HG03378 (cell line): ENCODE results near the gene MTURN.

Source experiments
- ATAC-seq: cut with Tn5 transposase; IDR thresholded peaks from one replicate; pipeline ENCODE4 v1.9.1; 2021; ENCODE audit warnings: mild to moderate bottlenecking, moderate library complexity; ENCODE audit not compliant: unreplicated experiment

Gene MTURN

DNA sequence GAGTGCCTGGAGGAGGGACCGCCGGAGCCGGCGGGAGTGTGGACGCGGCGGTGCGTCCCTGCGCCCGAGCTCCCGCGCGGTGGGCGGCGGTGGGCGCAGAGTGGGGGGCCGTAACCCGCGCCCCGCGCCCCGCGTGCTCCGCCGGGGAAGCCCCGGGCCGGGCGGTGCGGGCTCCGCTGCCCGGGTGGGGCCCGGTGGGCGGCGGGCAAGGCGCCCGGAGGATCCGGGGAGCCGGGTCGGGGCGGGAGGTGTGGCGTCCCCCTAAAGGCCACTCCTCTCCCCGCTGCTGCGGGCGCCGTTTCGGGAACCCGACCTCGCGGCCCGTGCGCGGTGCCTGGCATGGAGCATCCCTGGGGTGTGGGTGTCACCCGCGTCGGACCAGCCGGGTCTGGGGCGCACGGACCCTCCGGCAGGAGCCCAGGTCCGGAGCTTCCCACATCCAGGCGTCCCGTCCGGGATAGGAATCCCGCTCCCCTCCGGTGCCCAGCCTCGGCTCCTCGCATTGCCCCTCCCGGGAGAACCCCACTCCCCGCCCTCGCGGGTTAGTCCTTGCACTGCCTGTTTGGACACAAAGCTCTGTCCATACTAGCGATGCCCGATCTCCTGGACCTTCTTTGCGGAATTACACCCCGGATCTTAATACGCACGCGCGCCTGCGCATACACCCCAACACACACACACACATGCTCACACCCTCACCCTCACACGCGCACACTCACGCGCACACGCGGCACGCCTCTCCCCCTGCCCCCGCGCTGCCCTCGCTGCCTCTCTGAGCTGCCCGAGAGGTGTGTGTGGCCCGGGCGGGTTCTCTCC is 723 bp downstream of the MTURN start:
- peak; percentile 41 for ATAC-seq

DNA sequence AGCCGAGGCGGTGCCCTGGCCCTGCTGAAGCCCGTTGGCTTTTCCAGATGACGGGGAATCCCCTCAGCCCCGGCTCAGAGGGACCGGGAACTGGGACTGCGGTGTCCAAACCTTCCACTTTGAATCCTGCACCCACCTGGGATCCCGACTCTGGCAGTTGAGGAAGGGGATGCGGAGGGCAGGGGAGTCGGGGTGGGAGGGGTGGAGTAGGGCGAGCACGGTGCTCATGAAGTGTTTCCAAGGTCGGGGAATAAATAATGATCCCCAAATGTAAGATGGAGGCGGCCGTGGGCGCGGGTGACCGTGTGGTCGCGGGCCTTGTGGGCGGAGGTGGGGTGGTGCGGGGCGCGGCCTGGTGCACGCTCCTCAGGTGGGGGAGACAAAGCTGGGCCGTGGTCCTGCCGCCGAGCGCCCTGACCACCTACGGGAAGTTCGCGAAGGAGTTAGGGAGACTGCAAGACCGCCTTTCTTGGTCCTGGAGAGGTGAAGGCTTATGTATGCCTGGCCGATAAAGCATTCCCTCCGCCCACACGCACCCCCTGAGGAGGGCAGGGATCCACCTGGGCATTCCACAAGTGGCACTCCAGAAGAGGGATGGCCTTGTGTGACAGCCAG is 1.4 kb downstream of the MTURN start:
- ATAC-seq: no peak

DNA sequence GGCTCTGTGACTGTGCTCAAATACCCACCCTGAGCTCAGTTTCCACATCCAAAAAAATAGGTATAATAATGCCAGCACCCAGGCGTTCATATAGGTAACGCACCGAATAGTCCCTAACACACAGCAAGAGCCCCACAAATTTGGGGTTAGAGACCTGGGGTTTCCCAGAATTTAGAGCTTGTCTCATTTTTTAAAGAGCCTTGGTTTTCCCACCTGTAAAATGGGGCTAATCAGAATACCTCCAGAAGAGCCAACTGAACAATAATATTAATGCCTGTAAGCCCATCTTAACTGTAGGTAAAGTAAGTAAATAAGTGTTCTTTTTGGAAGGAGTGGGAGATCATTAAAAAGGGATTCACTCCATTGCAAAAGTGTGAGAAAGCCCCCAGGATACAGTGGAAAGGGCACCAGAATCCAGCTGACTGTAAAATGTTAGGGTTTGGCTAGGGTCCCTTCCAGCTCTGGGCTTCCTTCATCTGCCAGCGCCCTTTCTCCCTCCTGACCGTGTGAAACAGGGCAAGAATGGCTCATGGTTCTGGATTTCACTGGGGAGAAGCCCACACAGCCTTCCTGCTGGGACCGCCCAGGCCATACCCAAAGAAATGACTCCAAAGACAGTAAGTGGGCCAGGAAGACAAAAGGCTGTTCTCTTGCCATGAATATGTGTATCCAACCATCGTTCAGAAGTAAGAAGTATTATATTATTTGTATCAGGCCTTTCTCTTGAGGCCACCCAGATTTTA is 2.1 kb downstream of the MTURN start:
- no peak for ATAC-seq

DNA sequence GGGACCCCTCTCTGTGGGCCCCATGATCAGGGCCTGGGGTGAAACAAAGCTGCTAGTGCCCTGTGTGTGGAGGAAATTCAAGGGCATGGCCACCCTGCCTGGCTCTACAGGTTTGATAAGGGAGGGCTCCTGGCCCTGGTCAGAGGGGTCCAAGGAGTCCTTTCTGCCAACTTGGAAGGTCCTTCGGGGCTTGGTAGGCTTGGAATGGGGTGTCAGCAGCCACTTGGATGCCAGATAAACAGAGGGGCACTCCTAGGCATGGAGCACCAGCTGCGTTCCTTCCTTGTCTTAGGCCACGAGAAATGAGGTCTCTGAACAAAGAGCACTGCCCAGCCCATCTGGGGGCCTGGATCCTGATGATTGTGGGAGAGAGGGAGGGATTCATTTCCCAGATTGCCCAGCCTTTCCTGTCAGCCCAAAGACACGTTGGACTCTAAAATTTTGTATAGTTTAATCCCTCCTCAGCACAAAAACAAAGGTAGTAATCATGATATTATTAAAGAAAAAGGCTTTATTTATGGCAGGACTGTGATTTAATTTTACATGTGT is 5.1 kb downstream of the MTURN start:
- ATAC-seq: no peak

DNA sequence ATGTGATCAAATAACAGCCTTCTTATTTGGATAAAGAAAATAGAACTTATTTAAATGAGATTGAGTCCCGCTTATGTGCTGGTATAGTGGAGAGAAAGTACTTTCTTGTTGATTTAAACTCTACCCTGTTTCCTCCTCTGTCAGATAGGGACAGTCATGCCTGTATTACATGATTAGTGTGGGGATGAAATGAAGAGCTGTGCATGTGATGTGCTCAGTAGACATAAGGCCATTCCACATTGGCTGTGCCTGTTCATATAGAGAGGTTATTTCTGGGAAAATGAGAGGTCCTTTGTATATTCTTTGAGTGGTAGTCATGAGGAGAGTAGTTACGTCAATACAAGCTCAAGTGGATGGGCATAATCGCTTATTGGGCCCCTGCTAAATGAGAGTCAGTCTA is 5.7 kb downstream of the MTURN start:
- no peak for ATAC-seq

DNA sequence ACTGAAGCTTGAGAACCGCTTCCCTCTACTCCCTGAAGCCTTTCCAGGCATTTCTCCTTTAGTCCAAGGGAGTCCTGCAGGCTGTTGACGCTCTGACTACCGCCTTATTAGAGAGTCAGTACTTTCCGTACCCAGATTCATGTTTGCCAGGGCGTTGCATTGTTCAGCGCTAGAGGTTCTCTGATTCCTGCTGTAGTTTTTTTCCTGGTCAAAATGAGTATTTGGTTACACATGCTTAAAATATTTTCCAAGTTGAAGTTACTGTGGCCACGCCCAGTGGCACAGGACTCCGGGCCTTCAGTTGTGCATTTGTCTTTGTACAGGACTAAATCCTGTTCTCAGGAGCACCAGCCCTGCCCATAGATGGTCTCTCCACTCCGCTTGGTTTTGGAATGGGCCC is 7.9 kb downstream of the MTURN start:
- no peak for ATAC-seq

DNA sequence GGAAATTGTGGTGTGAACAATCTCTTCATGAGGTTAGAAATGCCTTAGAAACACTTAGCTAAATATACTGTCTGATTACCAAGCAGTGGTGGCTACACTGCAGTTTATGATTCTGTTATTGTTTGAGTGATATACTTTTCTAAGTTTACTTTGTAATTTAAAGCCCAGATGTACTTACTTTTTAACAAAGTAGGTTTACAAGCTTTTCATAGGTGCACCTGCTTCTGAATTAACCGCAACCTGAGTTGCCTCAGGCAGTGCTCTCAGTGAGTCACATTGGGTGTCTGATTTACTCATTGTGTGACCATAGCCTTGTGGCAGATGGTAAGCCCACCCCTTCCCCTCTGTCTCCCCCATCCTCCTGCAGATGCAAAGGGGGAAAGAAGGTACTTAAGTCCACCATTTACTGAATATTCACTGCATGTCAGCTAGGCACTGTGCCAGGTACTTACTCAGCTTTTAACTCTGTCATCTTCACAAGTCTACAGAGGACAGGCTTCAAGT is 9.0 kb downstream of the MTURN start:
- no peak for ATAC-seq

DNA sequence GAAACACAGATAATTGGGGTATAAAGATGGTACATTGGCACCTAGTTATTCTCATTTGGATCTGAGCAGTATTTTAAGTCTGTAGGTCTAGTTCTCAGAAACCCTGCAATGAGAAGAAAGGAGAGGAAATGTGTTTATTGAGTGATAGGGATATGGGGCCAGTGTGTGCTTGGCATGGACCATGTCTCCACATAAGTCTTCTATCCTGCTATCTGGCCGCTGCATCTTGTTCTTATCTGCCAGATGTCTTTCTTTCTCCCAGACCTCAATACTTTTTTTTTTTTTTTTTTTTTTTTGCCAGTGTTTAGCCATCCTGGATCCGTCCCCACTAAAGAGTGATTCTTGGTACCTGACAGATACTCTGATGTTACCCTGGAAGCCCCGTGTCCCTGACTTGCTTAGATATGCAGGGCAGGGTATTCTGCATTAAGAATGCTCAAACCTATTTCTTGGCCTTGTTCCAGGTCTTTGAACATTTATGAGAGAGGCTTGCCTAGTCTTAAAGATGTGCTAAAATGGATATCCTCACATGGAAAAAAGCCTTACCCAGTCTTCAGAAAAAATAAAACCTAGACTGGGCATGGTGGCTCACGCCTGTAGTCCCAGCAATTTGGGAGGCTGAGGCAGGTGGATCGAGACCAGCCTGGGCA is 10.0 kb downstream of the MTURN start:
- ATAC-seq: no peak

DNA sequence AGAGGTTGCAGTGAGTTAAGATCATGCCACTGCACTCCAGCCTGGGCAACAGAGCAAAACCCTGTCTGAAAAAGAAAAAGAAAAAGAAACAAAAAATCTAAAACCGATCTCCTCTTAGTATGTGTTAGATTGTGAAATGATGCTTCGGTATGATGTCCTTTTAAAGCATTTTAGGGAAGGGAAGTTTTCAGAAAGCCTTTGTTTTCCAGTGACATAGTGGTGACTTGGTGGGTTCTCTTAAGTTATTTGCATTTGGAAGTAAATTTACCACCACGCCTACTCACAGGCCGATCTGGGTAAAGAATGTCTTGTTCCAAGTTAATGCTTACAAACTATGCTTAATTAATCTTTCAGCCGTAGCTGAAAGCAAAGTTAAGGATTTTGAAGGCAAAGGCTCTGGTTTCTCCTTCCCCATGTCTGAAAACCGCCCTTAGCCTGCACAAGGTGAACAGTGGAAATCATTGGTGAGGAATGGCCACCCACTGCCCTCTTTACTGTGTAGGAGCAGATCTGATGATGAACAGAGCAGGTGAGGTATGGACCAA is 10.7 kb downstream of the MTURN start:
- ATAC-seq: no peak

DNA sequence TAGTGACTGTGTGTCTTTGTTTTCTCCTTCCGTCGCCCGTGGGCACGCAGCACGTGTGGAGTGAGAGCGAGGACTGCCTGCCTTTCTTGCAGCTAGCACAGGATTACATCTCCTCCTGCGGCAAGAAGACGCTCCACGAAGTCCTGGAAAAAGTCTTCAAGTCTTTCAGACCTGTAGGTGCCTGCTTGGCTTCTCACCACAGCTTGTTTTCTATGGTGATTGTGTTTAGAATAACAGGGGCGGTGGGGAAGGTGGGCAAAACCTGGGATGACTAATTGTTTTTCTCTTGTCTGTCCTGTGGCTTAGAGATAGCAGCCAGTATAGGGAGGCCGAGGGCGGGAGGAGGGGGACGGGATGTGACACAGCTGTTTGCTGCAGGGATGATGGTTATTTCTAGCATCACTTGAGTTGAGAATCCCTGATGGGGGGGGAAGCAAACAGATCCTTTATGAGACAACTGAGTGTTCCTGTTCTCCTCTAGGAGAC is 11.4 kb downstream of the MTURN start:
- ATAC-seq: no peak

DNA sequence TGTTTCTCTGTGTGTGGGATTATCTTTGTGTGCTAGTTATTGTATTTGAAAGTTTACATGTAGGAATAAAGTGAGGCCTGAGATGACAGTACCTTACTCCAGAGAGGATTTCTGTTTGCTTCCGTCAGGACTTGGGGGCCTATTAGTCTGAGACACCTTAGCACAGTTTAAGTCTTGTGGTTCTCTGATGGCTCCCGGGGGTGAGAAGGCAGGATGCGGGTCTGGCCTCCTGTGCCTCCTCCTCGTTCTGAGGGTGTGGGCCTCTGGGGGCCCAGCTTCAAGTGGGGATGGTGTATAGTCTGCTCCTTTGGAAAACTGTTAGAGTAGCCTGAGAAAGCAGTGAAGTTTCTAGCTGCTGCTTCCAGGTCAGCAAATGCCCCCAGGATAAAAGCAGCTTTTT is 12.4 kb downstream of the MTURN start:
- no peak for ATAC-seq

DNA sequence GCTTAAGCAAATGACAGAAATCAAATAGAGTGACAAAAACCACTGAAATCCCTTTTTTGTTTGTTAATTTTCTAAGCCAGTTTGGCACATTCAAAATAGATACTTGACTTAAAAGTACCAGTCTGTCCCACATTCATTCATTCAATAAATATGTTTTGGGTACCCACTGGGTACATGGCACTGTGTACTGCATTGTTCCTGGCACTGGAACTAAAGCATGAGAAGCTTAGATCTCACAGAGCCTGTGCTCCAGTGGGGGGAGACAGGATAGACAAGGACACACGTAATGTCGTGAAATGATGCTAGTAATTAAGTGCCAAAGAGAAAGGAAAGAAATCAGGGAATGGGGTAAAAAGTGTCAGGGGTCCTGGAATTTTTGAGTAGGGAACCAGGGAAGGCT is 13.0 kb downstream of the MTURN start:
- ATAC-seq: no peak

DNA sequence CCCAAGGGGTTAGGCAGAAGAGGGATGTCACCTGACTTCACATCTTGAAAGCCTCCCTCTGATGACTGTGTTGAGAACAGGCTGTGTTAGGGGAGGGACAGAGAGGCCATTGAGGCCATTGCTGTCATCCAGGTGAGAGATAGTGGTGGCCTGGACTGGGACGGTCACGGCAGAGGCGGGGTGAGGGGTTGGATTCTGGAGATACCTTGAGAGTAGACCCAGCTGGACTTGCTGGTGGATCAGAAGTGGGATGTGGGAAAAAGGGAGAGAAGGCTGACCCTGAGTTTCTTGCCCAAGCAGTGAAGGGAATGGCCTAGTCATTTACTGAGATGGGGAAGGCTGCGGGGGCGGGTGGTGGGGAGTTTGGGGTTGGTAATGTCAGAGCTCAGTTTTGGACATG is 13.6 kb downstream of the MTURN start:
- ATAC-seq: no peak

DNA sequence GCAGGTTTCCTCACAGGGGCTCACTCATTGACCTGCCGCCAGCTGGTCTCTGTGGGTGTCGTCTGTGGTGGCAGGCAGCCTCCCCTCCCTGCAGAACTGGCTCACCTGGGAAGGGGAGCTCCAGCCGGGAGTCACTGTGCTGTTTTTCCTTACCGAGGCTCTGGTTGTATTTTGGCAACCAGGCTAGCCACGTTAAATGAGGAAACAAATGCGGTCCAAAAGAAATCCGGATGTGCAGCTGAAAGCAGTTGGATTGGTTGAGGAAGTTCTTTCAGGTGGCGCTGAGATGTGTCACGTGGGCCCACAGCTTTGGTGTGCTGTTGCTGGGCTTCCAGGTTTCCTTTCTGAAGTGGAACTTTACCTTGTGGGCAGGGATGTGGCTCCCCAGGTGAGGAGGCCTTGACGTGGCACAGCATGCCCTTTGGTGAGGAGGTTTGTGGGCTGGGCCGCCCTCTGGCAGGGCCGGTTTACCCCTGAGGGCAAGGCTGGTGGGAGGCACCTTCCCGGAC is 14.2 kb downstream of the MTURN start:
- ATAC-seq: no peak

DNA sequence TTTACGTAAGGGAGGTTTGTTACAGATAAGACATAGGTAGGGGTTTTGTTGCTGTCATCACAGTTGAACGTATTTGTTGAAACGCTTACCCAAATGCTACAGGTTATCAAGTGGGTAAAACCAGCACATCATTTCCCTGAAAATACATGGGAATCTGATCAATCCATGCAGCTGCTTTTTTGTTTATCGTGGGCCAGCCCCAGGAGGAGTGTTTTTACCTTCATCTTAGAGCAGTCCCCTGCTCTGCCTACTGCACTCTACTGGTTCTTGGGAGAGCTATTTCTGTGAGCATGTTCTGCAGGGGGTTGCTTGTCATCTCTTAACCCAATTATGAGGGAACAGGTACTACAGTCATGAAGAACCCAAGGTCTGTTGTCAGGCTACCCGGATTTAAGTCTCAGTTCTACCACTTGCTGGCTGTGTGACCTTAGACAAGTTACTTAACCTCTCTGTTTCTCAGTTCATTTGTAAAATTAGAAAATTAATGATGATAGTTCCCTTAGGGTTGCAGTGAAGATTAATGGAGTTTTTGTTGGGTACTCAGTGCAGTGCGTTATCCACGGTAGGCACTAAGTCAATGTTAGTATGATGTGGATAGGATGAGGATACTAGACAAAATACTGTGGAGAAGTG is 15.0 kb downstream of the MTURN start:
- ATAC-seq: no peak

DNA sequence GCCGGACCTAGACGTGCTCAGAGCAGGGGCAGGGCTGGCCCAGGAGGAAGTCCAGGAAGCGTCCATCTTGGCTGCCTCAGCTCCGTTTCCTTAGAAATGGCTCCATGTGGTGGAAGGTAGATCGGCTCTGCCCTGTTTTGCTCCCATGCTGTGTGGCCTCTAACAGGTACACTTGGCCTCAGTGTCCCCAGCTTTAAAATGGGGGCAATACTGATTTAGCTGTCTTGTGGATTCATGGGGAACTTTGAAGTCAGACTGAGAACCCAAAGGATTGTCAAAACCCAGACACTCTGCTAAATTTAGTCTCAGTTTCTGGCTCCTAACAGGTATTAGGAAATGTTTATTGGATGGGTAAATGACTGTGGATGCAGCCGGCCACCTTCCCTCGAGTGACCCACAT is 15.9 kb downstream of the MTURN start:
- ATAC-seq: no peak

DNA sequence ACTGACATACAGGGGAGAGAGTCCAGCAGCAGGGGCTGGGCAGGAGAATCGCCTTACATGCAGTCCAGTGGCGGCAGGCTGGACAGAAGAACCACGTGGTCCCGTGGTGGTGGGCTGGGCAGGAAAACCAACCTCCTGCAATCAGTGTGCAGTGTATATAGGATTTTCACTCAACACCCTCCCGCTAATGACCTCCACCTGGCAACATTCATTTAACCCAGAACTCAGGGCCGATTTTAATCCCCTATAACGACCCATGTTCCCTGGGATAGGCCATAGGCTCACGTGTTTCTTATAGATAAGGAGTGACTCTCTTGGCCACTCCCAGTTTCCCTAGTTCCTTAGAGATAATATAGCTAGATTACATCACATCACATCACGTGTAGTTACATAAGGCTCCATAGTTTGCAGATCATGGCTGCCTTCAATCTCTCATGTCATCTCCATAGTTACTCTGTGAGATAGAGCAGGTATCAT is 19.4 kb downstream of the MTURN start:
- ATAC-seq: no peak

DNA sequence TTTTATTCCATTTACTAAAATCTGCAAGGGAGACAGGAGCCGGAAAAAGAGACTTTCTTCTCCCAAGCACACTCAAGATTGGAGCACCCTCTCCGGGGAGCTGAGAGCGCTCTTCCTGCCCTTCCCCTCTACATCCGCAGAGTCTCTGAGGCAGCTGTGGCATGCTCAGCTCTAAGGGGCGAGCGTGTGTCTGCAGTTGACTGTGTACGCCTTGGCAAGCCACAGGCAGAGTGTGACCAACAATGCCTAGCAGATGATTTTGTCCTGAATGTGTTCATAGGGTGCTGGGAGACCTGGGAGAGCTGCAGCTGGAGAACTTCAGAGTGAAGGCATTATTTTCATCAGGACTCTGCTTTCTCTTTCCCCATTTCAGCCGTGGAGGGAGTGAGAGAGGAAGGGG is 20.7 kb downstream of the MTURN start:
- no peak for ATAC-seq

DNA sequence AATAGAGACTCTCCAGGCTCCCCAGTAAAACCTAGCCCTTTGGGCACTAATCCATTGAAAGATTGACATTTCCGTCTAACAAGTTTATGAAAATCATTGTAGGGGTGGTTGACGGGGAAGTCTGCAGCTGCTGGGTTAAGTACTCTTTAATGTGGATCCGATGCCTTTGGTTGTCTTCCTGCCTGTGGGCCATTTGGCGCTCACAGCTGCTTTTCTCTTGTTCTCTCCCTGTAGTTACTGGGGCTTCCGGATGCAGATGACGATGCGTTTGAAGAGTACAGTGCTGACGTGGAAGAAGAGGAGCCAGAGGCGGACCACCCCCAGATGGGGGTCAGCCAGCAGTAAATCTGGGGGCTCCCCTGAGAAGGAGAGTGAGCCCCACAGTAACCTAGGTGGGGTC is 22.4 kb downstream of the MTURN start:
- ATAC-seq: no peak

DNA sequence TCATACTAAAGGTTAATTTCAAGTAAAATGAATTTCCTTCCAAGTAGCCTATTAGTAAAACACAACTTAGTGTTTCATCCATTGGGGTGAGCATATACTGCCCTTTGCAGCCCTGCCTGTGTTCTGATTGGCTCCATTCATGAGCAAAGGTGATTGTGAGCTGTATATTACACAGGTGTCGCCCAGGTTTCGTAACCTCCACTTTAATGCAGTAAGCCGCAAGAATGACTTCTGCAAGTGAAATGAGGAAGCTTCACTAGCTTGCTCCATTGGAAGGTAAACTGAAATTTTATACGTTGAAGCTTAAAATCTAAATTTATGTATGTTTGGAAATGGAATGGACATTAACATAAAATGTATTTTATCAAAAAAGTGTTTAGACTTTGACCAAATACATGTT is 24.4 kb downstream of the MTURN start:
- no peak for ATAC-seq
